AG08395 (cell line): ENCODE results near the gene JUN.

Source experiments
- DNase-seq: peaks from one replicate; pipeline ENCODE4 v3.0.0; 2012; ENCODE audit warnings: mixed read lengths, low spot score

Gene JUN

DNA sequence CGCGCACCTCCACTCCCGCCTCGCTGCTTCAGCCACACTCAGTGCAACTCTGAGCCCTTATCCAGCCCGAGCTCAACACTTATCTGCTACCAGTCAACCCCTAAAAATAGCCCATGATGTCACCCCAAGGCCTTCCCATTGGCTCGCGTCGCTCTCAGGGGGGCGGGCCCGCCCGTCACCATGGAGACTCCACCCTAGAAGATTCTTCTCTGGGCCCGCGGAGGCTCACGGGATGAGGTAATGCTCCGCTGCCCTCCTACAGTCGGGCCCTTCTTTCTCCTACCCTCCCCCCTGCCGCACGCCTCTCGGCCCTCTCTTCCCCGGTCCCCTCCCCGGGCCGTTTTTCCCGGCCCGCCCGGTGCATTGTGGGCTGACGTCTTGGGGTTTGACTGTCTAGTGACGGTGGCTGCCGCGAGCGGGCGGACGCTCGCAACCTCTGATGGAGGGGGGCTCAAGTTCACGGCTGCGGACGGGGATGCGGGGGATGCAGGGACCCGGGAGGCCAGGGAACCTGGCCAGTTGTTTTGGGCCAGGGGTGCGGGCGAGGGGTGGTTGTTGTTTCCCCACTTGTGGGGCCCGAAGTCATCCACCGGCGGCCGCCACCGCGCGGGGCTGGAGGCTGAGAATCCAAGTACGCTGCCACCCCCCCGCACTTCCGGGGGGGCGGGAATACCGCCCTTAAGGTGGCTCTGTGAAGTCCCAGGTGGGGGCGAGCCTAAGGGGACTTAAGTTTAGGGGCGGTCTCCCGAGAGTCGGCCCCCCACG lies at the start of gene JUN:
Gene JUN, minus strand, starts transcription at position 55 of the 765 bp plus-strand sequence. CDS start 977 bp downstream, outside the sequence.
- DNase-seq = peak; percentile 99

GRCh38 chr1:58833166-58833565 lies 49.3 kb upstream of the JUN start:
- no peak for DNase-seq

- DNase-seq = no peak
Observed at GRCh38 chr1:58830291-58830690, 46.4 kb upstream of the JUN start.

DNA sequence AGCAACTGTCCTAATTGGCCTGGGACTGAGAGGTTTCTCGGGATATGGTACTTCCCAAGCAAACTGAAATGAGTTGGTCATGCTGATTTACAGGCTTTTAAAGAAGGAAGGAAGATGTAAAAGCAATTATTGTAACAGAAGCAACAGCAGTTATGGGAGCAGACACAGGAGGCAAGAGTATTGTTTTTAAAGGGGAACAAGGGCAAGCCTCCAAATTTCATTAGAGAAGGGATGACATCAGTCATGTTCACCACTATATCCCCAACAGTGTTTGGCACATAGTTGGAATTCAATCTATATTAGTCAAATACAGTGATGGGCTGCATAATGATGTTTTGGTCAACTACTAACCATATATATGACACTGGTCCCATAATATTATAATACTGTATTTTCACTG lies 46.0 kb upstream of the JUN start:
- DNase-seq = peak; percentile 14

DNA sequence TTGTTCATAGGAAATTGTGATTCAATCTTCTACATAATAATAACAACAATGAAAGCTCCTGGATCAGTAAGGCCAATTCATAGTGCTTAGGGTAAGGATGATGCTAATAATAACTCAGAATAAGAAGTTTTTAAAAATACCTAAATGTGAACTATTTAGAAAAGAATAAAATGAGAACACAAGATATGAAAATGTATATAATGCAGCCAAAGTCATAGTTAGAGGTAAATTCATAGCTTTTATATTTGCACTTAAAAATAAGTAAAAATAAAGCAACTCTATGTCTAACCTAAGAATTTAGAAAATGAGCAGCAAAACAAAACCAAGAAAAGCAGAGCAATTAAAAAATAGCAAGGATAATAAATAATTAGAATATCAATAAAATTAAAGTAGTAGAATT lies 43.5 kb upstream of the JUN start:
- no peak for DNase-seq

- DNase-seq = no peak
Observed at GRCh38 chr1:58824753-58825389, 41.0 kb upstream of the JUN start.

DNA sequence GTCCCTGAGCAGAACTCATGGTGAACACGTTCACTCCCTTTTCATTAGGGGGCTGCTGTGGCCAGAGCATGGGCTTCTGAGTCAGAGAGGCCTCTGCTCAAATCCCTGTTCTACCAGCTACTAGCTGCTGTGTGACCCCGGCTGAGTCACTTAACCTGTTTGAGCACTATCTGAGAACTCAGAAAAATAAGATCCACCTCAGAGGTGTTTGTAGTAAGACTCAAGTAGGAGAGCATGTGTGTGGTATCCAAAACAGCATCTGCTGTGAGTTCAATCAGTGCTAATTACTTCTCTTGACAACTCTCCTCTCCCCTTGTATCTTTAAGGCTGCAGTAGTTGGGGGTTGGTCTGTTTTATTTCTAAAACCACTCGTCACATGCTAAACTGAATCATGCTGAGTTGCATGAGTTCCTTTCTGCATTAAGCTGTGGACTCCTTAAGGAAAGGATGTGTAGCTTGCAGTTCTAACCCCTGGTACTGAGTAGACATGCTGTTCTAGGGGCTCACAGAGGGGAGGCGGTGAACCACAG lies 39.7 kb upstream of the JUN start:
- peak; percentile 60 for DNase-seq

- no peak for DNase-seq
Observed at GRCh38 chr1:58821309-58821708, 37.5 kb upstream of the JUN start.

GRCh38 chr1:58818976-58819375 lies 35.1 kb upstream of the JUN start:
- no peak for DNase-seq

DNA sequence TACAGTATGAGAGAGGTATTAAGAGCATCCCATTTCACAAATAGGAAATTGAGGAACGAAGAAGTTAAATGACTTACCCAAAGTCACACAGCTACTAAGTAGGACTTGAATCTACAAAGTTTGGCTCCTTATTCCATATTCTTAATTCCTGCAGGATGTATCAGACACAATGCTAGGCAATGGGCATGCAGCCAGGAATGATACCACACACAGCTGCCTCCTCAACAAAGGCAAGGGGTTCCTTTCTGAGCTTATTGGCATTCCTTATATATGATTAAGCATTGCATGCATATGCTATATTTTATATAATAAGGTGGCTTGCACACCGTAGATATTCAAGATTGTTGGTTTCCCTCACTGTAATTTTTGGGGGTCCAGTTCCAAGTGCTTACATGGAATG lies 34.2 kb upstream of the JUN start:
- DNase-seq = peak; percentile 54

GRCh38 chr1:58816747-58817221 lies 32.9 kb upstream of the JUN start:
- no peak for DNase-seq

DNA sequence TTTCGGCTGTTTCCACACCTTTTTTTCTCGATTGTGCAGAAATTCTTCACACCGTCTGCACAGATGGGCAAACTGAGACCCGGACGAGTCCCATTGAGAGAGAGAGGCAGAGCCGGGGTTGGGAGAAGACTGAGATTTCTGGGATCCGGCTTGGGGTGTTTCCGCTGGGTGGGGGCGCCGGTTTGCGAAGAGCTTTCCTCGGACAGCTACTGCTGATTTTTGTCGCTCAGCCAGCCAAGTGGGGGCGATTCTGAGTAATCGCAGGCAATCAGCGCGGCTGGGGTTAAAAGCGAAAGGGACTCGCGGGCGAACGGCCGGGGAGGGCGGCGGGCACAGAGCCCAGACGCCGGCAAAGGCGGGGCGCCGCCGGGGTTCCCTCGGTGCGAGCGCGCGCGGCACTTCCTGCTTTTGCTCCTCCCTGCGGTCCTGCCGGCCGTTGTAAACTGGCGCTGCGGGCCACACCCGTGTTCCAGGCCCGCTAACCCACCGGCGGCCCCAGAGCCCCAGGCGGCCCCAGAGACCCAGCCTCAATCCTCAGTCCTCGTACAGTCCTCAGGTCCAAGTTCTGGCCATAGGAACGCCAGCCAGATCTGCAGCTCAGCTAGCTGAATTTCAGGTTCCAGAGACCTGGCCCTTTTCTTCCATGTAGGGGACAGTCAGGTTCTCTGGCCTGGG lies 32.4 kb upstream of the JUN start:
- DNase-seq = peak; percentile 95

GRCh38 chr1:58815686-58816071 lies 31.8 kb upstream of the JUN start:
- DNase-seq = peak; percentile 13

- DNase-seq = peak; percentile 70
Observed at GRCh38 chr1:58815069-58815685, 31.3 kb upstream of the JUN start.

- no peak for DNase-seq
Observed at GRCh38 chr1:58814251-58815068, 30.6 kb upstream of the JUN start.

- DNase-seq = no peak
Observed at GRCh38 chr1:58813801-58814200, 30.0 kb upstream of the JUN start.

GRCh38 chr1:58813361-58813760 lies 29.5 kb upstream of the JUN start:
- DNase-seq = no peak

DNA sequence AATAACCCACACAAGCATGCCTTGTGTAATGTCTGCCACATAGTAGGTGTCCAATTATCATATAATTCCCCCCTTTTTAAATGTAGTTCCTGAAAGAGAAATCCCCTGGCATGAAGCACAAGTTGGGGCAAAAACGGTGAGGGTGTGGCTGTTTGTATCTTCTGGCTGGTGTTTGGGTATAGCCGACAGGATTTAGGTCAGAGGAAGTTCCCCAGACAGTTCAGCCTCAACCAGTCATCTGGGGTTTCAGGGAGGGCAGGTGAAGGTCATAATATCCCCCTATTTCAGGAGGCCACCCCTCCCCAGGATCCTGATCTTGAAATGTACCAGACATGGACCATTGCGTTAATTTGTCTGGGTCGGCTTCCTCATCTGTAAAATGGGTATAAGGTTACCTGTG lies 29.1 kb upstream of the JUN start:
- DNase-seq = no peak

- no peak for DNase-seq
Observed at GRCh38 chr1:58812468-58812867, 28.6 kb upstream of the JUN start.

- no peak for DNase-seq
Observed at GRCh38 chr1:58811303-58811702, 27.5 kb upstream of the JUN start.

- DNase-seq = peak; percentile 29
Observed at GRCh38 chr1:58809325-58810010, 25.6 kb upstream of the JUN start.
